PFSK-1 (cell line): ENCODE data around the gene STN1.

Source experiments
- POLR2AphosphoS5 ChIP-seq: IDR thresholded peaks from 2 replicates; pipeline ENCODE4 v1.6.1; 2012; ENCODE audit warnings: low read depth, mild to moderate bottlenecking, control low read depth, low read length, moderate library complexity
- SIN3A ChIP-seq: IDR thresholded peaks from 2 replicates; pipeline ENCODE4 v1.6.1; 2012; ENCODE audit warnings: mild to moderate bottlenecking, low read length, moderate library complexity, borderline replicate concordance; ENCODE audit not compliant: insufficient read depth

DNA sequence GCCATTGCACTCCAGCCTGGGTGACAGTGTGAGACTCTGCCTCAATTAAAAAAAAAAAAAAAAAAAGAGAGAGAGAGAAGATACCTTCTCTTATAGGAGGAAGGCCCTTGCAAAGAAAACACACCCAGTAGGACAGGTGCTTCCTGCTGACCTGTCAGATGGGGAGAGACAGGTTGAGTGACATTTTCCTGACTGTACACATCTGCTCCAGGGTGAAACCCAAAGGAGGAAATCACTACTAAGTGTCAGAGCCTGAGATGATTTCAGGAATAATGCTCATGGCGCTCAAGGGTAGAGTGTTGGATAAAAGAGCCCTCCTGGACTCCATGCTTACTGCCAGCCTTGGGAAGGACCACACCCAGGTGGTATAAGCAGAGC is 1.7 kb upstream of the STN1 start:
- TF ChIP-seq POLR2AphosphoS5 (no peak), SIN3A (no peak)
